Smooth muscle cell of the umbilical artery (primary cell): ENCODE results near the gene IGFL4. TPM values are rescaled to one million over a fixed set of nuclear protein-coding genes. Genes with fewer than 3 reads are reported as not detected.

ENCODE experiments used
- total RNA-seq: library from RNA; depleted of rRNA; stranded (reverse); fragments of >200 nt; gene quantifications from 2 replicates; pipeline ENCODE4 v1.2.3, GENCODE V29; 2014

Gene IGFL4
- total RNA-seq = 0.09 TPM in 1 of 2 replicates, not detected in the other

GRCh38 chr19:46040952-46041500 is at the start of gene IGFL4:
Gene IGFL4 (minus strand): TSS chr19:46041002. CDS start chr19:46040962, 40 bp downstream.

GRCh38 chr19:46022431-46023310 is 18.1 kb downstream of the IGFL4 start, which contains the start of gene PGLYRP1:
Gene PGLYRP1 (minus strand): TSS chr19:46023053. CDS start chr19:46023021, 32 bp downstream.

GRCh38 chr19:45994998-45995714 is 45.6 kb downstream of the IGFL4 start, which contains the start of gene CCDC61:
Gene CCDC61 (plus strand): TSS chr19:45995467. CDS start chr19:46003019, 7,552 bp downstream.

Other genes with a start within 250 kb of the IGFL4 start
- 34.4 and 50.2 TPM in 2 replicates for gene DMWD, start 248.2 kb downstream of the IGFL4 start, total RNA-seq
- 0.14 and 0.30 TPM in 2 replicates for gene RSPH6A, start 225.7 kb downstream of the IGFL4 start, total RNA-seq
- gene SYMPK, start 177.9 kb downstream of the IGFL4 start, total RNA-seq = 30.9 and 56.4 TPM in 2 replicates
- not detected in 2 replicates for gene FOXA3, start 176.7 kb downstream of the IGFL4 start, total RNA-seq
- 24.1 and 27.7 TPM in 2 replicates for gene IRF2BP1, start 154.9 kb downstream of the IGFL4 start, total RNA-seq
- gene MYPOP, start 138.4 kb downstream of the IGFL4 start, total RNA-seq = 3.7 and 4.2 TPM in 2 replicates
- gene NANOS2, start 126.2 kb downstream of the IGFL4 start, total RNA-seq = not detected in 2 replicates
- 0.23 TPM in 1 of 2 replicates, not detected in the other for gene NOVA2, start 67.1 kb downstream of the IGFL4 start, total RNA-seq
- gene CCDC61, start 45.5 kb downstream of the IGFL4 start, total RNA-seq = 5.3 and 5.9 TPM in 2 replicates
- not detected in 2 replicates for gene PGLYRP1, start 17.9 kb downstream of the IGFL4 start, total RNA-seq
- 0.55 and 2.4 TPM in 2 replicates for gene IGFL3, start 83.7 kb upstream of the IGFL4 start, total RNA-seq
- gene IGFL2, start 107.2 kb upstream of the IGFL4 start, total RNA-seq = 0.05 and 0.59 TPM in 2 replicates
- gene IGFL1, start 188.7 kb upstream of the IGFL4 start, total RNA-seq = not detected in 2 replicates